ENCODE results near the gene KSR2.
A peak's percentile ranks its signal among the peaks of the same experiment; 100 is the strongest.
"Not testable (repeated sequence)": the region's sequence is repeated elsewhere in the genome, so short reads cannot be mapped to it uniquely, and the experiment has no call there.

Gene KSR2

GRCh38 chr12:117968826-117969659 is at the start of gene KSR2:
Gene KSR2, minus strand, starts transcription at chr12:117968990. Its CDS starts 735 bp downstream, at chr12:117968255.
- DNase-seq, result no peak

GRCh38 chr12:118017926-118018325 is 49.1 kb upstream of the KSR2 start:
- DNase-seq, result no peak

GRCh38 chr12:118016424-118017264 is 47.9 kb upstream of the KSR2 start, which contains the start of gene RFC5:
Gene RFC5, plus strand, starts transcription at chr12:118016703. Its CDS starts 125 bp downstream, at chr12:118016828.
- peak; percentile 95 for DNase-seq

- no peak for DNase-seq
These were observed 47.2 kb upstream of the KSR2 start for GRCh38 chr12:118015944-118016343.

- DNase-seq, result no peak
These were observed 46.5 kb upstream of the KSR2 start for GRCh38 chr12:118015306-118015705.

GRCh38 chr12:118013283-118013682 is 44.5 kb upstream of the KSR2 start:
- no peak for DNase-seq

- no peak for DNase-seq
These were observed 43.2 kb upstream of the KSR2 start for GRCh38 chr12:118011961-118012360.

- DNase-seq, result no peak
These were observed 42.6 kb upstream of the KSR2 start for GRCh38 chr12:118011377-118011776.

GRCh38 chr12:118010903-118011302 is 42.1 kb upstream of the KSR2 start:
- no peak for DNase-seq

GRCh38 chr12:117999806-118000205 is 31.0 kb upstream of the KSR2 start:
- DNase-seq, result not testable (repeated sequence)

- no peak for DNase-seq
These were observed 29.9 kb upstream of the KSR2 start for GRCh38 chr12:117998719-117999118.

- no peak for DNase-seq
These were observed 26.0 kb upstream of the KSR2 start for GRCh38 chr12:117994551-117995438.

- no peak for DNase-seq
These were observed 18.1 kb upstream of the KSR2 start for GRCh38 chr12:117986705-117987469.

GRCh38 chr12:117985182-117985581 is 16.4 kb upstream of the KSR2 start:
- DNase-seq, result no peak

GRCh38 chr12:117981267-117981666 is 12.5 kb upstream of the KSR2 start:
- DNase-seq, result no peak

- DNase-seq, result no peak
These were observed 11.8 kb upstream of the KSR2 start for GRCh38 chr12:117980616-117981015.

- no peak for DNase-seq
These were observed 8.6 kb upstream of the KSR2 start for GRCh38 chr12:117977373-117977772.

- DNase-seq, result no peak
These were observed 6.2 kb upstream of the KSR2 start for GRCh38 chr12:117975006-117975405.

- no peak for DNase-seq
These were observed 3.5 kb upstream of the KSR2 start for GRCh38 chr12:117972301-117972700.

- no peak for DNase-seq
These were observed 1.5 kb upstream of the KSR2 start for GRCh38 chr12:117970334-117970733.

- DNase-seq, result no peak
These were observed 520 bp downstream of the KSR2 start for GRCh38 chr12:117968151-117968789.

Measured in GDM1 (cell line).